ENCODE measurements around the gene KDM5A. TPM values are rescaled to one million over a fixed set of nuclear protein-coding genes. Genes with fewer than 3 reads are reported as not detected.

The KDM5A gene
- total RNA-seq, 4 donors from 2014 or later, result 52.1 to 72.3 (median 66.2) TPM

DNA sequence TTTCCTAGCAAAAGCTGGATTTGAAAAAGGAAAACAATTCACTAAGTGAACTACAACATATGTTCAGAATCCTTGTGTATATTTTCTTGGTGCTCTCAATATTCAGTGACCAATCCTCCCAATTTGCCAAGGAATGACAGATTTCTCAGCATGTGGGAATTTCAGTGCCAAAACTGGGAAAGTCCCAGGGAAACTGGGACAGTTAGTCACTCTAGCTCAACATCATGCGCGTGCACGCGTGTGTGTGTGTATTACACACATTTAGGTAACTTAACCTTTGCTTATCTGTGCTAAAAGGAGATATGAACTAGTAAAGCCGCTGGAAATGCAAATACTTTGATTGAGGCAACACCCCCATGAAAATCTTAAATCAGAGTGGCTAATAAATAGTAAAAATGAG, 100.4 kb downstream of the KDM5A start:
- 88 to 97% methylated on average over 5 of the region's 5 CpGs for WGBS, 2 donors
- H3K27me3 ChIP-seq, result no peaks in the 10 kb centered on the region
- no peak for DNase-seq
- H3K4me1 ChIP-seq, result no peaks in the 10 kb centered on the region
- intact Hi-C loops (cut with DNase I), result no loop called here
- no peak overlapping the region for H3K27ac ChIP-seq
- TF ChIP-seq POLR2A (IDR thresholded peaks at IDR 0.05), result no peak
- TF ChIP-seq, protein P1, sequence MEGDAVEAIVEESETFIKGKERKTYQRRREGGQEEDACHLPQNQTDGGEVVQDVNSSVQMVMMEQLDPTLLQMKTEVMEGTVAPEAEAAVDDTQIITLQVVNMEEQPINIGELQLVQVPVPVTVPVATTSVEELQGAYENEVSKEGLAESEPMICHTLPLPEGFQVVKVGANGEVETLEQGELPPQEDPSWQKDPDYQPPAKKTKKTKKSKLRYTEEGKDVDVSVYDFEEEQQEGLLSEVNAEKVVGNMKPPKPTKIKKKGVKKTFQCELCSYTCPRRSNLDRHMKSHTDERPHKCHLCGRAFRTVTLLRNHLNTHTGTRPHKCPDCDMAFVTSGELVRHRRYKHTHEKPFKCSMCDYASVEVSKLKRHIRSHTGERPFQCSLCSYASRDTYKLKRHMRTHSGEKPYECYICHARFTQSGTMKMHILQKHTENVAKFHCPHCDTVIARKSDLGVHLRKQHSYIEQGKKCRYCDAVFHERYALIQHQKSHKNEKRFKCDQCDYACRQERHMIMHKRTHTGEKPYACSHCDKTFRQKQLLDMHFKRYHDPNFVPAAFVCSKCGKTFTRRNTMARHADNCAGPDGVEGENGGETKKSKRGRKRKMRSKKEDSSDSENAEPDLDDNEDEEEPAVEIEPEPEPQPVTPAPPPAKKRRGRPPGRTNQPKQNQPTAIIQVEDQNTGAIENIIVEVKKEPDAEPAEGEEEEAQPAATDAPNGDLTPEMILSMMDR (IDR thresholded peaks at IDR 0.05), result no peak
- H3K36me3 ChIP-seq, result peaks cover 23 to 30% of the 10 kb centered on the region in 2 donors
- no peak overlapping the region for H3K4me3 ChIP-seq (replicated peaks in 1 of 3)
- no peaks in the 10 kb centered on the region for H3K9me3 ChIP-seq

DNA sequence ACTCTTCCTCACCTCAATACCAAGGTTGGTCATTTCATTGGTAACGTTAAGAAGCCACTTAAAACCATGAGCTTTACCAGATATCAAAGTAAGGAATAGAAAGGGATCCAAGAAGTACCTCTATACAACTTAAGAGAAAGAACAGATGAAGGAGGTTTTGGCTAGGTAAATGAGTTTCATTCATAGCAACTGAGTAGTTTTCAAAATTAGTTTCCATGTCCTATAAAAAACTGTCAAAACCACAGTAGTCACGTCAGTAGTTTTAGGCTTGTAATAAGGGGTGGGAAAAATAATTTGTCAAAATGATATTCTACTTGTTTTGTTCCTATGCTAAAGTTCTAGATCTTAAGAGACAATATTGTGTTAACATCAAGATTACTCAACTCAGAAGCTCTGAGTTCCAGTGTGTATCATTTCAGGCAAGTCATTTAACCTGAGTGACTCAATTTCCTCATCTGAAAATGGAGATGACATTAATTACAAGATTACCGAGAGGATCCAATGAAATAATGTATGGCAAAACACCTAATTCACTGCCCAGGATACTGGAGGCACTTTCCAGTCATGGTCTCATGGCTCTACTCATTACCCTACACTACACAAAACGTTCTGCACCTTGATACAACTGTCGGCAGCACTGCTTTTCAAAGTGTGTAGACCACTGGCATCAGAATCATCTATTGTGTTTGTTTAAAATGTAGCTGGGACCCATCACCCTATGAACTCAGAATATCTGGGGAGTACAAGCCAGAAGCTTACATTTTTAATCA, 102.4 kb downstream of the KDM5A start:
- Histone ChIP-seq H3K4me1 (no peaks in the 10 kb centered on the region), H3K27me3 (no peaks in the 10 kb centered on the region), H3K27ac (no peak overlapping the region), H3K36me3 (peaks cover 11 to 16% of the 10 kb centered on the region in 2 donors), H3K4me3 (replicated peaks in 1 of 3) (no peak overlapping the region), H3K9me3 (no peaks in the 10 kb centered on the region)
- TF ChIP-seq POLR2A (IDR thresholded peaks at IDR 0.05), result no peak
- TF ChIP-seq, protein P1 (IDR thresholded peaks at IDR 0.05), result no peak
- intact Hi-C loops (cut with DNase I), result no loop called here
- WGBS, 2 donors, result 93 to 94% methylated on average over 5 of the region's 5 CpGs
- no peak for DNase-seq

DNA sequence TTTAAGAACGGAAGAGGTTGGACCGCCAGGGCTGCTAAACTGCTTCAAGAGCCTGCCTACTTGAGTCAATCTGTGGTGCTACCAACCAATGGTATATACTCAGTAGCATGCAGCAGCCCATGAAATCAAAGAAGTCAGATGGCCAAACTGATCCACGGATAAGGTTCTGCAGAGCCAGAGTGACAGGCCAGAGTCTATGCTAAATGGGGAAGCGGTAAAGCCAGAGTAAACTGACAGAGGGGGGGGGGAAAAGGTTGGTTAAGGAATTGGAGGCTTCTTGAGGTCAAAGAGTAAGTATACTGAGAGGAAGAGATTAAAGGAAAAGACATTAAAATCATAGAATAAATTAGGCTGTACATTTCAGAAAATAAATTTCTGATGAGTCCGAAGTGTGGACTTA, 111.1 kb downstream of the KDM5A start:
- H3K36me3 ChIP-seq, result no peaks in the 10 kb centered on the region
- no peak overlapping the region for H3K27ac ChIP-seq
- H3K4me3 ChIP-seq (replicated peaks in 1 of 3), result no peak overlapping the region
- TF ChIP-seq, protein P1 (IDR thresholded peaks at IDR 0.05), result no peak
- TF ChIP-seq POLR2A (IDR thresholded peaks at IDR 0.05), result no peak
- intact Hi-C loops (cut with DNase I), result no loop called here
- H3K9me3 ChIP-seq, result no peaks in the 10 kb centered on the region
- no peak for DNase-seq
- WGBS, 2 donors, result 81 to 95% methylated on average over 5 of the region's 5 CpGs
- H3K4me1 ChIP-seq, result no peaks in the 10 kb centered on the region
- no peaks in the 10 kb centered on the region for H3K27me3 ChIP-seq

DNA sequence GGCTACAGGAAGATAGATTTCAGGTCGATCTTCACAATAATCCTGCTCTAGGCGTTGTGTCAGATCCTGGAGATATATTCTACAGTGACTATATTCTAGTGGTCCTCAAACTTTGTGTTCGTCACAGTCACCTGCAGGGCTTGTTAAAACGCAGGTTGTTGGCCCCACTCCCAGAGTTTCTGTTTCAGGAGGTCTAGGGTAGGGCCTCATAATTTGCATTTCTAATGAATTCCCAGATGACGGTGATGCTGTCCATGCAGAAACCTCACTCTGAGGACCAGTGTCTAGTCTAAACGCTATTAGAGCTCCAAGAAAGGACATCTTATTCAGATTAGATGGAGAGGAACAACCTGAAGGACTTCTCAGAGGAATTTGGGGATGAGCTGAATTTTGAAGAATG, 113.3 kb downstream of the KDM5A start:
- Histone ChIP-seq H3K27ac (no peak overlapping the region), H3K36me3 (no peaks in the 10 kb centered on the region), H3K4me3 (replicated peaks in 1 of 3) (no peak overlapping the region), H3K27me3 (no peaks in the 10 kb centered on the region), H3K4me1 (no peaks in the 10 kb centered on the region), H3K9me3 (no peaks in the 10 kb centered on the region)
- no peak for DNase-seq
- 74% methylated on average over 6 of the region's 6 CpGs for WGBS, 2 donors
- intact Hi-C loops (cut with DNase I), result no loop called here
- TF ChIP-seq, protein P1 (IDR thresholded peaks at IDR 0.05), result no peak
- TF ChIP-seq POLR2A (IDR thresholded peaks at IDR 0.05), result no peak

DNA sequence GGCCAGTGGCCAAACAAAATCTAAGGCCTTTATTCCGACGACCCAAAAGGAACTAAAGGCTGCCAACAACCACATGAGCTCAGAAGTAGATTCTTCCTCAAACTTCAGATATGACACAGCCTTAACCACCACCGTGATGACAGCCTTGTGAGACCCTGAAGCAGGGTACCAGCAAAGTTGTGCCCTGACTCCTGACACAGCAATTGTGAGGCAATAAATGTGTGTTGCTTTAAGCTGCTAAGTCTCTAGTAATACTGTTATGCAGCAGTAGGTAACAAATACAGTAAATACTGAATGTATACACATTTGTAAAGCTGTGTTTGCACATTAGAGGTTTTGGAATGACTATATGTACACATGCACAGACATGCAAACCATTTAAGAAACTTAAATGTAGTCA, 115.7 kb downstream of the KDM5A start:
- intact Hi-C loops (cut with DNase I), result no loop called here
- H3K27me3 ChIP-seq, result no peaks in the 10 kb centered on the region

More for the DNA sequence above, 115.7 kb downstream of the KDM5A start:
- TF ChIP-seq, protein P1 (IDR thresholded peaks at IDR 0.05), result no peak
- TF ChIP-seq POLR2A (IDR thresholded peaks at IDR 0.05), result no peak
- Histone ChIP-seq H3K4me1 (no peaks in the 10 kb centered on the region), H3K27ac (no peak overlapping the region), H3K4me3 (replicated peaks in 1 of 3) (no peak overlapping the region), H3K9me3 (no peaks in the 10 kb centered on the region), H3K36me3 (no peaks in the 10 kb centered on the region)
- WGBS, 2 donors, result 59 to 76% methylated on average over 3 of the region's 3 CpGs
- DNase-seq, result no peak
